Stimulated activated CD8-positive, alpha-beta memory T cell treated with anti-CD3 and anti-CD28 coated beads, Interleukin-12 subunit alpha, Interleukin-12 subunit beta, amount 100 ng/mL, for 24 hours (primary cell): ENCODE measurements around the gene ENTPD5.
"Not testable (repeated sequence)": the region's sequence is repeated elsewhere in the genome, so short reads cannot be mapped to it uniquely, and the experiment has no call there.

Source experiments
- DNase-seq: peaks from one replicate; pipeline ENCODE4 v3.0.0-alpha.2; 2020; ENCODE audit errors: extremely low read depth

Gene ENTPD5

GRCh38 chr14:74005664-74006063 lies 13.4 kb downstream of the ENTPD5 start:
- not testable (repeated sequence) for DNase-seq

GRCh38 chr14:73998726-73999125 lies 20.4 kb downstream of the ENTPD5 start:
- no peak for DNase-seq

GRCh38 chr14:73997944-73998447 lies 21.1 kb downstream of the ENTPD5 start:
- no peak for DNase-seq

DNA sequence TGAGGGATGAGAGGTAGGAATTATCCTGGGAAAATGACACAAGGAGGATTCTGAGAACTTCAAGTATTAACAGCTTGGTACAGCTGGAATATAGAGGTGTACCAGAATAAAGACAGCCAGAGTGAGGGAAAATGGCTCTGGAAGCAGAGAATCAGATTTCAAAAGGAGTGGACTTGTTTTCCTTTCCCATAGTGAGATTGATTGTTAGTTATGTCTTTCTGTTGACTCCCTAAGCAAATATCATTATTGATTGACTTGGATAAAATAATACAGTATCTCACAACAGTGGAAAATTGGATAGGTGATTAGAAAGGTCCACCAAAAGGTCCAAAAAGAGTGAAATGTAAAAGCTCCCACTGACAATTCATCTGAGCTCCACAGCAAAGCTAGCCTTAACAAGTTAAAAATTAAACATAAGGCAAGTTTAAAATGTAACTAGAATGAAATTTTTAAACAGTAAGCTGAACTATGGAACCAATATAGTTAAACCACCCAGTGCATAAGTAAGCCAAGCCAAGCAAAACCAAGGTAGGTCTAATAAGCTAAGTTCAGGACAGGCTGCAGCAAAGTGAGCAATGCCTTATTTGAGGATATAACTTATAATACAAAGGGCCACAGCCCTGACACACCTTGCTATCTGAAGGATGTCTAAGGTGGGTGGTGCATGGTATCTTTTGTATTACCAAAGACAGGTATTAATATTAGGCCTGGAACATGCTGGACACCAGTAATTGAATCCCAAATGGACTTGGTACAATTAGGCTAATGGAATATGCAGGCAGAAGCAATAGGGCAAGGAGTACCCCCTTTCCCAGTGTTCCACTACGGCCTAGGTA lies 21.8 kb downstream of the ENTPD5 start:
- DNase-seq, result no peak

DNA sequence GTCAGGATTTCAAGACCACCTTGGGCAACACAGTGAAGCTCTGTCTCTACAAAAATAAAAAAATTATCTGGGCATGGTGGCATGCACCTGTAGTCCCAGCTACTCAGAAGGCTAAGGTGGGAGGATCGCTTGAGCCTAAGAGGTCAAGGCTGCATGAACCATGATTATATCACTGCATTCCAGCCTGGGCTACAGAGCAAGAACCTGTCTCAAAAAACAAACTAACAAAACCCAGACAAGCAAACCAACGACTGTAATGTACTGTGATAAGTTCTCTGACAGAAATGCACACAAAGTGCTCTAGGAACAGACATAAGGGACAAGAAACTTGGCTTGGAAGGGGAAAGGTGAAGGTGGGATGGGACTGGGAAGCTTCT lies 22.4 kb downstream of the ENTPD5 start:
- no peak for DNase-seq

GRCh38 chr14:73995977-73996378 lies 23.1 kb downstream of the ENTPD5 start:
- no peak for DNase-seq

GRCh38 chr14:73994926-73995325 lies 24.2 kb downstream of the ENTPD5 start:
- not testable (repeated sequence) for DNase-seq

GRCh38 chr14:73991092-73991491 lies 28.0 kb downstream of the ENTPD5 start:
- DNase-seq, result no peak

GRCh38 chr14:73988656-73989055 lies 30.4 kb downstream of the ENTPD5 start:
- not testable (repeated sequence) for DNase-seq

- no peak for DNase-seq
Measured at GRCh38 chr14:73988065-73988464, 31.0 kb downstream of the ENTPD5 start.

DNA sequence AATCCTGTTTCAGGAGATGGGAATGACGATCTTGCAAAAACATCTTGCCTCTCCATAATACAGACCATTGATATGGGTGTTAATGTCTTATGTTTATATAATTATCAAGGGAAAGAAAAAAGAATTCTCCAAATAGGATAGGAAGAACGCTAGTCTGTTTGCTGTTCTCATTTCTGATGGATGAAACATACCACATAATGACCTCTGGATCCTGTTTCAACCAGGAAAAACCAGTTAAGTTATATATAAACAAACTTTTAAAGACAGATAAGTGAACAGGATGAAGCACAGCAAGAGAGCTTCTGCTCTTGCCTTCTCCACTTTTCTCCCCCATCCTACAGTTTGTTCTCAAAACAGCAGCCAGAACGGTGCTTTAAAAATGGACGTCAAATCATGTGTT lies 41.2 kb downstream of the ENTPD5 start:
- no peak for DNase-seq

GRCh38 chr14:73976125-73976524 lies 43.0 kb downstream of the ENTPD5 start:
- no peak for DNase-seq

GRCh38 chr14:73973497-73973896 lies 45.6 kb downstream of the ENTPD5 start:
- no peak for DNase-seq

GRCh38 chr14:73968885-73969284 lies 50.2 kb downstream of the ENTPD5 start:
- DNase-seq, result no peak

DNA sequence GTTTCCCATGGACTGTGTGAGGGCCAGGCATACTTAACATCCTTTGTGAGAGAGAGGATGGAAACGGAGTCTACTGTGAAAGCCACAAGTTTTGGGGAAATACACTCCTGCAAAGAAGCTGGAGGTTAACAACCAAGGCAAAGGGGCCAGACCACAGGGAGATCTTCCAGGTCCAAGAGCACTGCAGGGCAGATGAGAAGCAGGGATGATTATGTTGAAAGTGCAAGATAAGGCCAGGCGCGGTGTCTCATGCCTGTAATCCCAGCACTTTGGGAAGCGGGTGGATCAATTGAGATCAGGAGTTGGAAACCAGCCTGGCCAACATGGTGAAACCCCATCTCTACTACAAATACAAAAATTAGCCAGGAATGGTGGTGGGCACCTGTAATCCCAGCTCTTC lies 53.9 kb downstream of the ENTPD5 start:
- no peak for DNase-seq

GRCh38 chr14:73961192-73961591 lies 57.9 kb downstream of the ENTPD5 start:
- DNase-seq, result no peak

DNA sequence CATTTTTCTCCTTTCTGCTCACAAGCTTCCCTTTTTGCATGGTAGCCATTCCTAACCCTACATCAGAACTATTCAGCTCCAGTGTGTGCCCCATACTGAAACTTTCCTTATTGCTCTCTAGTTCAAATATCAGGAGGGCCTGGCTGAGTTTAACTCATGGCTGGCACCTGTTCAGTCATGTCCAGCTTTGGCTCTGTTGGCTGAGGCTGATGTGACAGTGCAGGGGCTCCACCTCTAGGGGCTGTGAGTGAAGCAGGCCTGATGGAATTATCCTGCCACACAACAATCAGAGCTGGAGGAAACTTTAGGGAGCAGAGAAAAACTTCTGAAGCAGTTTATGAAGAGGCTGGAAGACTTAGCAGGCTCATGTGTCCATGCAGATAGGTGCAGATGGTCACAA lies 60.5 kb downstream of the ENTPD5 start:
- DNase-seq, result no peak

- DNase-seq, result no peak
Measured at GRCh38 chr14:73955674-73956073, 63.4 kb downstream of the ENTPD5 start.

- DNase-seq, result no peak
Measured at GRCh38 chr14:73953731-73954130, 65.4 kb downstream of the ENTPD5 start.

GRCh38 chr14:73949752-73950734 lies 69.0 kb downstream of the ENTPD5 start, which contains the start of the genes COQ6 and FAM161B:
Gene COQ6 (plus strand): TSS chr14:73950302. CDS start chr14:73950333, 31 bp downstream.
Gene FAM161B (minus strand): TSS chr14:73950094. CDS start chr14:73950026, 68 bp downstream.
- peak; percentile 82 for DNase-seq

DNA sequence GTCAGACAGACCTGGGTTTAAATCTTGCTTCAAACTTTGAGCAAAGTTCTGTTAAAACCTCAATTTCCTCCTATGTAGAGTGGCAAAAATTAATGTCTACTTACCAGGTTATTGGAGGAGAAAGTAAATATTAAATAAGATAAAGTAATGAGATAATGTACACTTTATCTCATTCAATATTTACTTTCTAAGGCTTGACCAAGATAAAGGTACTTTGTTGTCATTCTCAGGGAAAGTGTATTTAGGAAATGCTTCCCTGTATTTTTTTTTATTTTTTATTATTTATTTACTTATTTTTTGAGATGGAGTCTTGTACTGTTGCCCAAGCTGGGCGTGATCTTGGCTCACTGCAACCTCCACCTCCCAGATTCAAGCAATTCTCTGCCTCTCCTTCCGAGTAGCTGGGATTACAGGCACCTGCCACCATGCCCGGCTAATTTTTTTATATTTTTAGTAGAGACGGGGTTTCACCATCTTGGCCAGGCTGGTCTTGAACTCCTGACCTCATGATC lies 73.9 kb downstream of the ENTPD5 start:
- no peak for DNase-seq
